CD4-positive, alpha-beta T cell treated with Interleukin-2 at 100 ng/mL for 4 hours (primary cell): ENCODE measurements around the gene PLOD2.

ENCODE experiments used
- DNase-seq: peaks from one replicate; pipeline ENCODE4 v3.0.0-alpha.2; 2020; ENCODE audit warnings: low spot score

Gene PLOD2

GRCh38 chr3:146160964-146161662 is at the start of gene PLOD2:
Gene PLOD2 (minus strand): TSS chr3:146161184. CDS start chr3:146160989, 195 bp downstream.
- no peak for DNase-seq

GRCh38 chr3:146209371-146209770 is 48.4 kb upstream of the PLOD2 start:
- DNase-seq = no peak

GRCh38 chr3:146203776-146204175 is 42.8 kb upstream of the PLOD2 start:
- DNase-seq = no peak

DNA sequence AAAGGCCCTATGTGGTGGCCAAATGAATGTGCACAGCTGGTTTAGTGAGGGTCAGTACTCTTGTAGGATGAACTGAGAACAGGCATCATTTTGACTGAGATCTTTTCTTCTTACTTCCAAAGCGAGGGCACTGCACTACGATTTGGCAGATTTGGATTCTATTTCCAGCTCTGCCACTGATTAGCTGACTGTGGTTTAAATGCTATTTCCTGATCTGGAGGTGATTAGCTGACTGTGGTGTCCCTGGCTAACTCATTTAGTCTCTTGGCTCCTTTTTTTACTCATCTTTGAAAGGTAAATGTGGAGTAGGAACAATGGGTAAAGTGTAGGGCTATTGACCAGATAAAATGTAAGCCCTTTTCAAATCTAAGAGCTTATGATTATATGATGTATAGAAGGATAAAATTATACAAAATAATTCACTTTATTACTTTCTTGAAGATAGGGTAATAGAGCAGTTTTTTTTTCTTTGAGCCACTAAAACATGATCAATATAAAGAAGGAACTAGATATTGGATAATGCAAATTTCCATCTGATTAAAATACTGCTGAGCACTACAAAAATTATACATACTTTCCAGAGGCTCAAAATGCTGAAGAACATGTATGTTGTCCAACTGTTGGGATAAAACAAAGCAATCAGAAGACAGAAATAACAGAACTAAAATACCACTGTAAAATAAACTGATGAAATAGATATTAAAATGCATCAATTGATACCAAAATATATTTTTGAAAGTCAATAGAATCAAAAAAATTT is 39.7 kb upstream of the PLOD2 start:
- DNase-seq = no peak

DNA sequence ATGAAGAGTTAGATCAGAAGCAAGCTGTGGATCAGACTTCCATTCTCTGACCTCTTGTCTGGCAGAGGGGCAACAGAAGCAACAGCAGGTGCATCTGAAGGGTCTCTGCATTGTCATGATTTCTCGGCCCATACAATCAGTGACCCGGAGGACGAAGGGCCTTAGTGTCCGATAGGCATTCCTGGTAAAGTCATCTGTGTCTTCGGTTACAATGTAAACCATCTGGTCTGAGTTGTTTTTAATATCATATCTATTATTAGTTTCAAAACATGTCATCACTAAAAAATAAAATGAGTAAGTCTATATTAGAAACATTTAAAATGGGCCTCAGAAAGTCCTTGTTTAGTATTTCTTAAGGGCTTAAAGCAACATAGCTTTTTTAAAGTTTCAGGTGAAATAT is 38.8 kb upstream of the PLOD2 start:
- DNase-seq = no peak

GRCh38 chr3:146196789-146197188 is 35.8 kb upstream of the PLOD2 start:
- DNase-seq = no peak

DNA sequence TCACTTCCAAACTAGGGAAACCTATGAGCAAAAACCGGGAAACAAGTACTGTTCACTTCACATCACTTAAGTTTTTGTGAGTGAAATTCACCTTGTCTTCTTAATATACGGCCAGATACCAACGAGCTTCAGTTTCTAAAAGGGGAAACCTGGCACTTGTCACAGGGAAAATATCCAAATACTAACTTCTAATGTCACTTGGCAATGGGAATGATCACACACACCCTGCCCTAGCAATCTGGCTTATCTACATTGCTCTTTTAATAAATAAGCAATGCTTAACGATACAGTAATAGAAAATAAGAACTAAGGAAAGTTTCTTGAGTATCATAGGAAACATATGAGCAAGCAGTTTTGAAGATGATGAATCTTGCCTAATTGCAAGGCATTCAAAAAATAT is 34.6 kb upstream of the PLOD2 start:
- no peak for DNase-seq

DNA sequence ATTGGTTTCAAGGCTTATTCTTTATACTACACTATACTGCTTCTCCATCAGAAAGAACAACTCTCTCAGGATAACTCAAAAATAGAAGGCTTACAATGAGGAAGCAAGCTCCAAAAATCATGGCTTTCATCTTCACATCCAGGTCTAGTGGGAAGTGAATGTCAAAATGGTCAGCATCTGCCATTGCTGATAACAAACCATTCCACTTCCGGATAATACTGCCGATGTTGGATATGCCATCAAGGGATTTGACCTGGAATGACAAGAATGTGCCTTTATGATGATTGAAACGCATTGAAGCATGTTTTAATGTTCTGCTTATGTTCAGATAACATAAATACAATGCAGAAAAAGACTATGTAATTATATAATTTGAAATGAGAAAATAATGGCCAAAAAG is 34.0 kb upstream of the PLOD2 start:
- no peak for DNase-seq

DNA sequence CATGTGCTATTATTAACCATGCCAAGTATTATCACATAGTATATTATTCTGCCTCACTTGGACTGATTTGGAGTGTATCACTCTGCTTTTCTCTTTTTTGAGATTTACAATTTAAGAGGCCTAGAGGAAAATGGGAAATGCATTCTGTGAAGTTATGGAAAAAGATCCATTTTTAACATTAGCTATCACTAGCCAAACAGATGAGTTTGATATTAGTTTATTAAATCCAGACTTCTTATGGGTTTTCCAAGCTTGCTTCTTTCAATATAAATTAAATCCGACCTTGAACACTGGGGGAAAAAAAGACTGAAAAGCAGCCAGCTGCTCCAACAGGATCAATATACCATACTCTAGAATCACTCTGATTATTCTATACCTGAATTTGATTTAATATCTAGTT is 30.1 kb upstream of the PLOD2 start:
- DNase-seq = no peak

- peak; percentile 27 for DNase-seq
These were observed 28.7 kb upstream of the PLOD2 start for GRCh38 chr3:146189519-146190173.

GRCh38 chr3:146187334-146187950 is 26.5 kb upstream of the PLOD2 start:
- DNase-seq = no peak

DNA sequence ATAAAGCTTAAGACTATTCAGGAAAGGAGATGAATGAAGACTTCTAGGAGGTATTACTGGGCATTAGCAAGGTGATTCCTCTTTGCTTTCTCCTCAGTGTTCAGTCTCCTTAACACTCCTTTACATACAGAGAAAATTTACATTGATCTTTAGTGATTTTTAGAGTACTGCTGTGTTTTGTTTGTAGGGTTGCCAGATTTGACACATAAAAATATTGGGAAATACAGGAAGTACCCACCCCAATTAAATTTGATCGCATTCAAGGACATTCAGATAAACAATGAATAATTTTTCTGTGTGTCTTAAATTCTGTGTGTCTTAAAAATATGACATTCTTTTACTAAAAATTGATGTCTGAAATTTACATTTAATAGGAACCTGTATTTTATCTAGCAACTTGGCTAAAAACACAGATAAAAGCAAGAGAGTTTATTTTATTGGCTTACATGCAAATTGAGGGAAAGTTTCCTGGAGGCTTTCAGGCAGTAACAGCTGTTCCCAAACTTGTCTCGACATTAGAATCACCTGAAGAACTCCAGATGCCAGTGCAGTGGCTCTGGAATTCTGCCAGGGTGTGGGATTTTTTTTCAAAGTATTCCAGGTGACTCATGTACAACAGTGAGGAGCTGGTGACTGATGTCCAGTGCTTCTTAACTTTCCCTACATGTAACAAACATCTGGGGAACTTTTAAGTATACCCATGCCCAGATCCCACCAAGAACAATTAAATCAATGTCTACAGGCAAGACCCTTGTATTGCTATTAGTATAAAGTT is 23.4 kb upstream of the PLOD2 start:
- no peak for DNase-seq

GRCh38 chr3:146181216-146181615 is 20.2 kb upstream of the PLOD2 start:
- DNase-seq = no peak

- no peak for DNase-seq
These were observed 19.4 kb upstream of the PLOD2 start for GRCh38 chr3:146180376-146180775.

- no peak for DNase-seq
These were observed 17.2 kb upstream of the PLOD2 start for GRCh38 chr3:146178006-146178689.

DNA sequence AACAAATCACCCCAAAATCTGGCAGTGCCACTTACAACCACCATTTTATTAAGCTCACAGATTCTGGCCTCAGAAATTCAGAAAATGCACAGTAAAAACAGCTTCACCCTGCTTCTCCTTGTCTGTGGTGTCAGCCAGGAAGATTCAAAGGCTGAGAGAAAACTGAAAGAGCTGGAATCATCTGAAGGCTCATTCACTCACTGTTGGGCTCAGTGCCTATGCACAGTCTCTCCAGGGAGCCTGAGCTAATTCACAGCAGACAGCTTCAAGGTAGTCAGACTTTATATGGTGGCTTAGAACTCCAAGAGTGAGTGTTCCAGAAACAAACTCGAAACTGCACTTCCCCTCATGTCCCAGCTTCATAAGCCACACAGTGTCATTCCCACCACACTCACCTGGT is 16.5 kb upstream of the PLOD2 start:
- DNase-seq = no peak

- DNase-seq = no peak
These were observed 16.1 kb upstream of the PLOD2 start for GRCh38 chr3:146177072-146177471.

GRCh38 chr3:146172586-146172985 is 11.6 kb upstream of the PLOD2 start:
- no peak for DNase-seq

DNA sequence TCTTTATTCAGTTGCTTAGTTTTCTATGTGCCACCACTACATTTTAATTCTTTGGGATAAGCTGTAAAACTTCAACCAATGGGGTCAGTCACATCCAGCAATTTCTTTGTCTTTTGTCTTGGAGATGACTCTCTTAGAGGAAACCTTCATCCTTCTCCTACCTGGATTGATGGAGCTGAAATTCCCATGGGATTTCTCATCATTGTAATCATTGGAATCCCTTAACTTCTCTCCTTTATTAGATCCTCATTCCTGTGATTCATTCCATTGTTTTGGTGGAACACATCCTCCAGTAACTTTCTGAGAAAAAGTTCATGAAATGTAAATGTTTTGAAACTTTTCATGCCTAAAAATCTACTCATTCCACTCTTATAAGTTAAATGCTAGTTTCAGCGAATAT is 9.6 kb upstream of the PLOD2 start:
- no peak for DNase-seq

DNA sequence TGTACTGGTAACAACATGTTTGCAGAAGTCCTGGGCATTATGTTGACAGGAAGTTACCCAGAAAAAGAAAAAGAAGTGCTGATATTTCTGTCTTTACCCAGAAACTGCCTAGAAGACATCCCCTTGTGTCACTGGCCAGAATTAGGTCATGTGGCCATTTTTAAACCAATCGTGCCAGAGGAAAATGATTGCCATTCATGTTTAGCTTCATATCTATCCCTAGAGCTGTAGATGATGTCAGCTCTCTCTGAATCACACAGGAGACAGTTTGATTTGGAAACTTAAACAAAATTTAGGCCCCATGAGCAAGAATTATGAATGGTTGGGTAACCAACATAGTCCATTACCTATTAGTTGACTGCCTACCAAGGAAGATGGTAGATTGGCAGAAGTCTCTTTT is 8.9 kb upstream of the PLOD2 start:
- DNase-seq = no peak

GRCh38 chr3:146166826-146167225 is 5.8 kb upstream of the PLOD2 start:
- DNase-seq = no peak
